Breast epithelium (tissue), 4 donors: ENCODE data around the gene DHDH. TPM values are rescaled to one million over a fixed set of nuclear protein-coding genes. Genes with fewer than 3 reads are reported as not detected.
"Not testable (repeated sequence)": the region's sequence is repeated elsewhere in the genome, so short reads cannot be mapped to it uniquely, and the experiment has no call there.

Experiments
- DNase-seq, 2 donors: peaks; one replicate each; pipeline ENCODE4 v3.0.0-alpha.2; 2019; ENCODE audit warnings: low spot score in 2 of 2
- H3K27ac ChIP-seq, 2 donors: fragments of 200-600 bp; sonication (generic) in 1 of 2; one replicate each; pipeline ENCODE4 v1.5.1; 2016 to 2019; ENCODE audit warnings: mild to moderate bottlenecking in 1 of 2
- H3K27me3 ChIP-seq, 2 donors: fragments of 200-600 bp; sonication (generic) in 1 of 2; one replicate each; pipeline versions ENCODE4 v1.5.1 to v1.6.0; 2017 to 2019; ENCODE audit warnings: control low read depth in 1 of 2, mild to moderate bottlenecking in 1 of 2
- H3K36me3 ChIP-seq: fragments of 200-600 bp; one replicate; pipeline ENCODE4 v1.5.1; 2019
- H3K4me1 ChIP-seq, 2 donors: fragments of 200-600 bp; sonication (generic); one replicate each; pipeline ENCODE4 v1.5.1; 2016 to 2019; ENCODE audit warnings: control low read depth in 1 of 2
- H3K4me3 ChIP-seq, 3 donors: fragments of 200-600 bp; sonication (generic); 1 replicate in 2 of 3; 2 replicates in 1 of 3; pipeline ENCODE4 v1.5.1; 2016 to 2019; ENCODE audit warnings: mild to moderate bottlenecking in 3 of 3, moderate library complexity in 2 of 3
- H3K9me3 ChIP-seq, 2 donors: fragments of 200-600 bp; sonication (generic) in 1 of 2; one replicate each; pipeline ENCODE4 v1.5.1; 2016 to 2019; ENCODE audit warnings: control low read depth in 1 of 2
- POLR2A ChIP-seq: fragments of 450-650 bp; IDR thresholded peaks from one replicate; pipeline ENCODE4 v1.6.1; 2016; ENCODE audit warnings: antibody characterized with exemption, mild to moderate bottlenecking, moderate library complexity
- POLR2AphosphoS5 ChIP-seq, 3 donors: sonication (generic); formaldehyde crosslinking; IDR thresholded peaks; one replicate each; pipeline ENCODE4 v1.6.1; 2017; ENCODE audit warnings: antibody characterized with exemption in 3 of 3
- intact Hi-C: fragments of 100-400 bp; cut with DNase I; formaldehyde crosslinking; loops from one replicate; pipeline ENCODE4 v1.15.1; 2023; ENCODE audit warnings: low total_unique reads
- total RNA-seq, 3 donors: library from RNA; depleted of rRNA; stranded (reverse); fragments of >200 nt; gene quantifications; one replicate each; pipeline ENCODE4 v1.1.0, GENCODE V29; 2016
- TF ChIP-seq, protein P1 (sequence below), 3 donors: fragments of 450-650 bp; IDR thresholded peaks; one replicate each; pipeline ENCODE4 v1.5.1; 2016 to 2017; ENCODE audit warnings: antibody characterized with exemption in 3 of 3, mild to moderate bottlenecking in 3 of 3, moderate library complexity in 3 of 3

The DHDH gene
- total RNA-seq, result 1 to 10 TPM in 1 of 3 donors, under 1 TPM in 1, not detected in 1; 0.96 to 1.3 TPM

DNA sequence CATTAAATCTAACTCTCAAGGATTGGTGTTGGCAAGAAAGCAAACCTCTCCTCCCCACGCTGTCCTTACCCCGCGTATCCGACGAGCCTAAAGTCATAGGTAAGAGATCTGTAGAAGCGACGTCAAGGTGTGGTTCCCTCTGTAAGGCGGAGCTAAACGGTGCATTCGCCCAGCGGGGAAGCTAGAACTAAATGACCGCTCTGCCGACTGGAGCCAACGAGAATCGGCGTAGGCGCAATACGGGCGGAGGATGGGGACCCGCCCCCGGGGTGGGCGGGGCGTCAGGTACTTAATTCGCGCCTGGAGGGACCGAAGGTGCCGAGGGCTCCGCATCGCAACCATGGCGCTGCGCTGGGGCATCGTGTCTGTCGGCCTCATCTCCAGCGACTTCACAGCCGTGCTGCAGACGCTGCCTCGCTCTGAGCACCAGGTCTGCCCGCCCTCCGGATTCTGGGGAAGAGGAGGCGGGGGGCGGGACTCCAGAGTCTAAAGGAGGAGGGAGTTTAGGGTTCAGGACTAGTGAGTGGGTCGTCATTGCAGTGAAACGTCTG, at the start of gene DHDH:
Gene DHDH, plus strand, starts transcription at position 318 of the 551 bp plus-strand sequence. Its CDS starts 23 bp downstream, at position 341.
- peak within 1 kb of the TSS; percentile 19 to 35 for H3K27ac ChIP-seq
- TF ChIP-seq, protein P1, sequence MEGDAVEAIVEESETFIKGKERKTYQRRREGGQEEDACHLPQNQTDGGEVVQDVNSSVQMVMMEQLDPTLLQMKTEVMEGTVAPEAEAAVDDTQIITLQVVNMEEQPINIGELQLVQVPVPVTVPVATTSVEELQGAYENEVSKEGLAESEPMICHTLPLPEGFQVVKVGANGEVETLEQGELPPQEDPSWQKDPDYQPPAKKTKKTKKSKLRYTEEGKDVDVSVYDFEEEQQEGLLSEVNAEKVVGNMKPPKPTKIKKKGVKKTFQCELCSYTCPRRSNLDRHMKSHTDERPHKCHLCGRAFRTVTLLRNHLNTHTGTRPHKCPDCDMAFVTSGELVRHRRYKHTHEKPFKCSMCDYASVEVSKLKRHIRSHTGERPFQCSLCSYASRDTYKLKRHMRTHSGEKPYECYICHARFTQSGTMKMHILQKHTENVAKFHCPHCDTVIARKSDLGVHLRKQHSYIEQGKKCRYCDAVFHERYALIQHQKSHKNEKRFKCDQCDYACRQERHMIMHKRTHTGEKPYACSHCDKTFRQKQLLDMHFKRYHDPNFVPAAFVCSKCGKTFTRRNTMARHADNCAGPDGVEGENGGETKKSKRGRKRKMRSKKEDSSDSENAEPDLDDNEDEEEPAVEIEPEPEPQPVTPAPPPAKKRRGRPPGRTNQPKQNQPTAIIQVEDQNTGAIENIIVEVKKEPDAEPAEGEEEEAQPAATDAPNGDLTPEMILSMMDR (IDR thresholded peaks at IDR 0.05), result no peak
- TF ChIP-seq POLR2A (no peak), POLR2AphosphoS5 (IDR thresholded peaks at IDR 0.05) (peak in 1 of 3 donors; percentile 26)
- H3K4me1 ChIP-seq, result no peaks in the 10 kb centered on the region
- H3K36me3 ChIP-seq, result no peaks in the 10 kb centered on the region
- no peaks in the 10 kb centered on the region for H3K9me3 ChIP-seq
- peak; percentile 65 to 74 for DNase-seq
- intact Hi-C loops, result no loop called here
- no peaks in the 10 kb centered on the region for H3K27me3 ChIP-seq
- H3K4me3 ChIP-seq, result peak within 1 kb of the TSS; percentile 41 to 67 (median 56)

DNA sequence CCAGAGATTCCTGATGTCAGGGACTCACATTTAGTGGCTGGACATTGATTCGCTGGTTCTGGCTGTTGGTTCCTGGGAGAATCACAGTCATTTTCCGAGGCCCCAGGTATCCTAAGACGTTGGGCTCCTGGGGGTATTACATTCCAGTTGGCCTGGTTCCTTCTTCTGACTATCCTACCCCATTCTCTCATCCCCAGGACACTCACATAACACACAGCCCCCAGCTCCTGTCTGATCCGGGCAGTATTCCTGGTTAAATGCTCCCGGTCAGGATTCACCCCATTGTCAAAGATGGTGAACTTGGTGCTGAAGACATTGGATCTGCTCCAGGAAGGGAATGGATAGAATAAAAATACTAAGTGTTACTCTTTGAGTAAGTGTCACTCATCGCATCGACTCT, 49.8 kb upstream of the DHDH start:
- Histone ChIP-seq H3K4me1 (no peaks in the 10 kb centered on the region), H3K4me3 (no peak overlapping the region), H3K9me3 (no peaks in the 10 kb centered on the region), H3K27ac (no peak overlapping the region), H3K27me3 (no peaks in the 10 kb centered on the region), H3K36me3 (no peaks in the 10 kb centered on the region)
- TF ChIP-seq POLR2AphosphoS5 (IDR thresholded peaks at IDR 0.05), result no peak
- TF ChIP-seq, protein P1 (IDR thresholded peaks at IDR 0.05), result no peak
- no peak for TF ChIP-seq POLR2A
- DNase-seq, result no peak
- intact Hi-C loops, result no loop called here

DNA sequence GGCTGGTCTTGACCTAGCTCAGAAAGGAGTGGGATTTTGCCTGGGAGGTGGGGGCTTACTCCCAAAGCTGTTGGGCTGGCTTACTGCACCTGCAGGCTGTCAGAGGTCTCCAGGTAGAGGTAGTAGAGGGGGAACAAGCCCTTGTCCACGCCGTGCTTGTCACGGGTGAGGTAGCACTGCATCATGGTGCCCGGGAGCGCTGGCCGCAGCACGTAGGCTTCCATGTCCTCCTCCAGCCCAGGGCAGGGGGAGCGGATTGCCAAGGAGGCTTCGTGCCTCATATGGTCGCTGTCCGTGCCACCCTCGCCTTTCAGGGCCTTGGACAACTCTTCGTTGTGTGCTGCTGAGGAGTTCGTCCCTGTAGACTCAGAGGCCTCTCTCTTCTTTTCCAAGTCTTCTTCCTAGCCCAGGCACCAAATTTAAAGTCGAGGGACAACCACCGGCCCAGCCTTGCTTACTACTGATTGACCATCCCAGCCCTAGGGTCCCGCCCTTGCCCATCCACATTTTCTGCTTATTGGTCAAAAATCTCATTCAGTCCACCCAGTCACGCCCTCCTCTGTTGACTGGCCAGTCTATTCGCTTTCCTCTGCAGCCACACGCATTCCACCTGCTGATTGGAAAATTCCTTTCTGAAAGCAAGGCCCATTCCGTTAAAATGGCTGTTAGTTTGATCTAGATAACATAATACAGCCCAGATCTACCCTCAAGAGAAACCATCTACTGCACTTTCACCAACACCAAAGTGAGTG, 45.5 kb upstream of the DHDH start:
- no peaks in the 10 kb centered on the region for H3K27me3 ChIP-seq
- intact Hi-C loops, result no loop called here
- no peaks in the 10 kb centered on the region for H3K9me3 ChIP-seq
- H3K27ac ChIP-seq, result no peak overlapping the region
- no peak overlapping the region for H3K4me3 ChIP-seq
- no peaks in the 10 kb centered on the region for H3K36me3 ChIP-seq
- TF ChIP-seq POLR2A (no peak), POLR2AphosphoS5 (IDR thresholded peaks at IDR 0.05) (no peak)
- TF ChIP-seq, protein P1 (IDR thresholded peaks at IDR 0.05), result no peak
- no peak for DNase-seq
- H3K4me1 ChIP-seq, result no peaks in the 10 kb centered on the region

DNA sequence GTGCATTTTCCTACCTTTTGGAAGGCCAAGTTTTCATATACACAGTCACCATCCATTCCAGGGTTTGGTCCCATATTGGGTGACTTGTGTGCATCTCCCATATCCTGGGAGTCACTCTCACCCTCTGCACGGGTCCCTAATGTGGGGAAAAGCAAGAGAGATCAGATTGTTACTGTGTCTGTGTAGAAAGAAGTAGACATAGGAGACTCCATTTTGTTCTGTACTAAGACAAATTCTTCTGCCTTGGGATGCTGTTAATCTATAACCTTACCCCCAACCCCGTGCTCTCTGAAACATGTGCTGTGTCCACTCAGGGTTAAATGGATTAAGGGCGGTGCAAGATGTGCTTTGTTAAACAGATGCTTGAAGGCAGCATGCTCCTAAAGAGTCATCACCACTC, 44.0 kb upstream of the DHDH start:
- H3K27ac ChIP-seq, DNase-seq, H3K36me3 ChIP-seq, intact Hi-C loops, H3K4me1 ChIP-seq, H3K4me3 ChIP-seq, H3K9me3 ChIP-seq, H3K27me3 ChIP-seq: not testable (repeated sequence)

DNA sequence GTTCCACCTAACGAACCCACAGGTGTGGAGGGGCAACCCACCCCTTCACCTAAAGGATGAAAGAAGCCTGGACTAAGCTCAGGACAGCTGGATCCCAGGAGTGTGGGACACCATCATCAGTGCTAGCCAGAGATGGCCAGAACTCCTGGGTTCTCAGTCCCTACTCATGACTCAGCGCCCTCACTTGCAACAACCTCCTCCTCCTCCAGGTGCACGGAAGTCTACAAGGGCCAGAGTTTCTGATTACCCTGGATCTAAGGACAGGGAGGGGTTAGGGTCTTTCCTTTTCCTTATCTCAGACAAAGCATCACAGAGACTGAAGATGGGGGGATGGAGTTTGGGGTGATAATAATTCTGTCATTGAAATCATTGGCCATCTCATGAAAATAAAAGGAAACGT, 42.9 kb upstream of the DHDH start:
- Histone ChIP-seq H3K27me3 (no peaks in the 10 kb centered on the region), H3K4me1 (no peaks in the 10 kb centered on the region), H3K4me3 (no peak overlapping the region), H3K9me3 (no peaks in the 10 kb centered on the region), H3K36me3 (no peaks in the 10 kb centered on the region), H3K27ac (no peak overlapping the region)
- TF ChIP-seq, protein P1 (IDR thresholded peaks at IDR 0.05), result no peak
- TF ChIP-seq POLR2AphosphoS5 (IDR thresholded peaks at IDR 0.05), result no peak
- TF ChIP-seq POLR2A, result no peak
- intact Hi-C loops, result no loop called here
- DNase-seq, result no peak
